ENCODE measurements around the gene NDUFS5.
"Not testable (repeated sequence)": the region's sequence is repeated elsewhere in the genome, so short reads cannot be mapped to it uniquely, and the experiment has no call there.

Gene NDUFS5

DNA sequence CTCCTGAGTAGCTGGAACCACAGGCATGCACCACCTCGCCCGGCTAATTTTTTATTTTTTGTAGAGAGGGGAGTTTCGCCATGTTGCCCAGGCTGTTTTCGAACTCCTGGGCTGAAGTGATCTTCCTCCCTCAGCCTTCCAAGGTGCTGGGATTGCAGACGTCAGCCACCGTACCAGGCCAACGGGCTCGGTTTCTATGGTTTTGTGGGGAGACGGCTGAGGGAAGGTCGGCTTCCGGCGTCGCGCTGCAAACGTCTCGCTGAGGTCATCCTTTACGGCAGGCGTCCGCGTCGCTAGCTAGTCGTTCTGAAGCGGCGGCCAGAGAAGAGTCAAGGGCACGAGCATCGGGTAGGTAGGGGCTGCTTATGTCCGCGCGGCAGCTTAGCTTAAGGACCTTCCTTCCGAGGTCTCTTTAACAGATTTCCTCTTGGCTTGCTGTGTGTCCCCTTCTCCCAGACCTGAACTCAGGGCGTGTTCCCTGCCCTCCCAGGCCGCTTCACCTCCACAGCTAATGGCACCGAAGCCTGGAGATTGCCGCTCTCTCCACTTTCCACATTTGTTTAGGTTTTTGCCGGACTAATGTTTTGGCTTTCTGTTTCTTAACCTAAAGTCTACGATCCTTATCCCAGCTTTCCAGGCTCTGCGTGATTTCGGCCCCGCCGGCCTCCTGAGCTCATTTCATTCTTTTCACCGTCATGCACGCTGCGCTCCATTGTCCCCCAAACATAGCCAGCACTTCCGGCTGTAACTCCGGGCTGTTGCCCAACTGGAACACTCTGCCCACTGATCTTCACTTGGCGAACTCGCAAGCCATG, at the start of gene NDUFS5:
TSS of gene NDUFS5 (plus strand) at position 300 of the 815 bp plus-strand sequence. CDS start 2,375 bp downstream, outside the sequence.
- DNase-seq: peak; percentile 100

DNA sequence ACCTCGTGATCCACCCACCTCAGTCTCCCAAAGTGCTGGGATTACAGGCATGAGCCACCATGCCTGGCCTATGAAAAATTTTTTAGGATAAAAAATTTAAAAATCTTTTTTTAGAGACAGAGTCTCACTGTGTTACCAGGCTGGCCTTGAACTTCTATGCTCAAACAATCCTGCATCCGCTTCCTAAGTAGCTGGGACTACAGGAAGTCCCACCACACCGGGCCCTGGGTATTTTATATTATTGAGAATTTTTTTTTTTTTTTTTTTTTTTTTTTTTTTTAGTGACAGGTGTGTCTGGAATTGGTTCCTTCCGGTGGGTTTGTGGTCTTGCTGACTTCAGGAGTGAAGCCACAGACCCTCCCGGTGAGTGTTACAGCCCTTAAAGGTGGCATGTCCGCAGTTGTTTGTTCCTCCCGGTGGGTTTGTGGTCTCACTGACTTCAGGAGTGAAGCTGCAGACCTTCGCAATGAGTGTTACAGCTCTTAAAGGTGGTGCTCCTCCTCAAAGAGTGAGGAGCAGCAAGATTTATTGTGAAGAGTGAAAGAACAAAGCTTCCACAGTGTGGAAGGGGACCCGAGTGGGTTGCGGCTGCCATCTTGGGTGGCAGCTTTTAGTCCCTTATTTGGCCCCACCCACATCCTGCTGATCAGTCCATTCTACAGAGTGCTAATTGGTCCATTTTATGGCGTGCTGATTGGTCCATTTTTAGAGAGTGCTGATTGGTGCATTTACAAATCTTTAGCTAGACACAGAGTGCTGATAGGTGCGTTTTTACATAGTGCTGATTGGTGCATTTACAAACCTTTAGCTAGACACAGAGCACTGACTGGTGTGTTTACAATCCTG, 48.5 kb upstream of the NDUFS5 start:
- not testable (repeated sequence) for DNase-seq

DNA sequence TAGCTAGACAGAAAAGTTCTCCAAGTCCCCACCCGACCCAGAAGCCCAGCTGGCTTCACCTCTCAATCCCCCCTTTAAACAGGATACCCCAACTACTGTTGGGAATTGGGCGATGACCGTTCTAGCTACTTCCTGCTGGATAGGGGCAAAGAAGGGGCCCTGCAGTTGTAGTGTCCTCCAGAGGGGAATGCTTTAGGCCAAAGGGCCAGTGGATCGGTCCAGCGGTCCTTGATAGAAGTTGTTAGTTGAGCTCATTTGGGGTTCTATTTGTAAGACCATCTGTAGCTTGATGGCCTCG, 48.0 kb upstream of the NDUFS5 start:
- not testable (repeated sequence) for DNase-seq

DNA sequence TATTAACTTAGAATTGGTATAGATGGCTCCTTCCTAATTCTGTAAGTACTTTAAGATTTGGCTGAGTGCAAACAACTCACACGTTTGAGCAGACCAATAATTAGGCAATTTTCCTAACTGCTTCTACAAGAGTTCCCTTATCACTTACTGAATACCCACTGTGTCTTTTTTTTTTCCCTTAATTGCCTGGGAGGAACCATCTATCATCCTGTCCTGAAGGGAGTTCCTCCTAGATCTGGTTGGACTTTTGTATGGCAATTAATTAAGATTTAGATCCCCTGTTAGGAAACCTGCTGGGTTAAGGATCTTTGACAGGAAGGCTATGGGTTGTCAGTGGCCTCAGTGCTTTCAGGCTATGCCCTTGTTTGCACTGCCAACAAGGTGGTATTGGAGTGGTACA, 46.8 kb upstream of the NDUFS5 start:
- DNase-seq: not testable (repeated sequence)

DNA sequence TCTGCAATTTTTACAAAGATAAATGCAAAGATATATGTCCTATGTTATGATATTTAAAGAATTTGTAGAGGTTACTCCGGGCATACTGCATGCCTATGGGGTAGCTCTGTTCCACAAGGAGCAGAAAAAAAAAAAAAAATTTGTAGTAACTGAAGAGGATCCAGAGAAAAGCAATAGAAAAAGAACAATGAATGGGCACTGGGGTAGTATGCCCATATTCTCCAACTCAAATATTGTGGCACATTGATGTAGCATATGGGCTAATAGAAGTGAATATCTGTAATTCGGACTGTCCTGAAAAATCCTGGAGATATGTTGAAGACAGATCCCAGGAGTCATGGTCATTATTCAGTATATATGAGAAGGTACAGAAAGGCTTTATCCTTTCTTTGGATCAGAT, 36.2 kb upstream of the NDUFS5 start:
- DNase-seq: no peak

DNA sequence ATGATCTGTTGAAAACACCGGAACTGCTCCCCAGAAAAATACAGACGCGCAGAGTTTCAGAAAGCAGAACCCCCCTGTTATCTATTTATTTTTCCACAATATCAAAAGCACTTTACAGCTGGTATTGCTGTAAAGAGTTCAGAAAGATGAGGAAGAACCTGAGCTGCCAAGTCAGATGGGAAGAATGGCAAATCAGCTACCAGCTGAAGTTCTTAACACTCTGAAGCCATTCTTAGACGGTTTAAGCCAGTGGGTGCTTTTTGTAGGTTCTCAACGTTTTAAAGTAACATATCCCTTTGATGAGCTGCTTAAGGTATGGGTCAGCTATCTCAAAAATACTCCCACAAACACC, 35.8 kb upstream of the NDUFS5 start:
- DNase-seq: peak; percentile 98

DNA sequence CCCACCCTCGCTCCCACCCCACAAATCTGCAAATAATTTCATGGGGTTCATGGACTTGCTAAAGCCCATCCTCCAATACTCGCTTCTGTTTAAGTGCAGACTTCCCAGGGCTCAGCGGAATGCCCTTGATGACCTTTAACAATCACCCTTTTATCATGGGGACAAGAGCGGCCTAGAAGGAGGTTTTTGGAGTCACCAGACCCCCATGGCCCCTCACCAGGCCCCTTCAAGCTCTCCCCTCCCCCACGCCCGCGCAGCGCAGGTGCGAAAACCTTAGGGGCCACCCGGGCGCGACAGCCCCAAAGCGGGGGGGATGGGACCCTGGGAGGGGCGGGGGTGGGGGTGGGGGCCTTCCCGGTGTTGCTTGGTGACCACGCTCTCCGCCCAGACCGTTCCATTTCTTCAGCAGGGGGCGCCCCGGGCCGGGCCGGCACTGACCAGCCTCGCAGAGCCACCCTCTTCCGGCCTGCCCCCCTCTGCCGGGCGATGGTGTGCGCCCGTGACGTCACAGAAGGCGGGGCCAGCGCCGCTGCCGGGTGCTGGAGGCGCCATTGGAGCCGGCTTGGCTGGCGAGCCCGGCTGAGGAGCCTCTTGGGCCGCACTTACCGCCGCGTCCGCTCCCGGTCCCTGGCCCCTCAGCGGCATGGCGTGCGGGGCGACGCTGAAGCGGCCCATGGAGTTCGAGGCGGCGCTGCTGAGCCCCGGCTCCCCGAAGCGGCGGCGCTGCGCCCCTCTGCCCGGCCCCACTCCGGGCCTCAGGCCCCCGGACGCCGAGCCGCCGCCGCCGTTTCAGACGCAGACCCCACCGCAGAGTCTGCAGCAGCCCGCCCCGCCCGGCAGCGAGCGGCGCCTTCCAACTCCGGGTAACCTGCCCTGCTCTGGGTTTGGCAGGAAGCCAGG, 35.2 kb upstream of the NDUFS5 start, which contains the start of gene AKIRIN1:
TSS of gene AKIRIN1 (plus strand) at position 539 of the 900 bp plus-strand sequence. CDS start at position 644, 105 bp downstream.
- DNase-seq: peak; percentile 100

DNA sequence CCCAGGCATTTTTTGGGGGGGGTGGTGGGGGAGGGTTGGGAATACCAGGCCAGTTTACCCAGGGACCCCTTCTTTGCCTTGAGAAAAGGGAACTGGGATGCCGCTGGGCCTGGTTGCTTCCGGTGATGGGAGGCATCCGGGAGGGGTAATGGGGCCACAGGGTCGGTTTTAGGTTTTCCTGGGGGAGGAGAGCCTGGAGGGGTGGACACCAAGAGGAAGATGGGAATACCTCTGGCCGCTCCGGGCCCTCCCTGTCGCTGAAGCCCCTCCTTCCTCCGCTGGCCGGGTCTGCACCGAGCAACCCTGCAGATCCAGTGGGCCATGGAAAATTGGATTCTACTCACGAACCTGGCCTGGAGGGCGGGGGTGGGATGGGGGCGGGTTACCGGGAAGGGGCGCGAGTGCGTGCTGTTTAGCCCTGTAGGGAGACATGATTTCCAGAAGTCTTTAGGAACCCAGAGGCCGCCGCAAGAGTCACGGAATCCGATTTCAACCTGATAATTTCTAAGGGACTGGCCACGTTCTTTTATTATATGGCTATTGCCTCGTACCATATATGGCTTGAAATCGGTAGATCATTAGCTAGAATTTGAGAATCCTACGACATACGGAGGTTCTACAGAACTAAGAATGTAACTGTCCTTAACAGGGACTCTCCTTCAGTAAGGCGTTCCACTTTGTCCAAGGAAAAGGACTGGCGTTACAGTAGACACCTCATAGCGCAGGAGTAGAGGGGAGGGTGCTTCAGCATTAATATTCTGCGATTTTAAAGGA, 34.3 kb upstream of the NDUFS5 start:
- peak; percentile 98 for DNase-seq

DNA sequence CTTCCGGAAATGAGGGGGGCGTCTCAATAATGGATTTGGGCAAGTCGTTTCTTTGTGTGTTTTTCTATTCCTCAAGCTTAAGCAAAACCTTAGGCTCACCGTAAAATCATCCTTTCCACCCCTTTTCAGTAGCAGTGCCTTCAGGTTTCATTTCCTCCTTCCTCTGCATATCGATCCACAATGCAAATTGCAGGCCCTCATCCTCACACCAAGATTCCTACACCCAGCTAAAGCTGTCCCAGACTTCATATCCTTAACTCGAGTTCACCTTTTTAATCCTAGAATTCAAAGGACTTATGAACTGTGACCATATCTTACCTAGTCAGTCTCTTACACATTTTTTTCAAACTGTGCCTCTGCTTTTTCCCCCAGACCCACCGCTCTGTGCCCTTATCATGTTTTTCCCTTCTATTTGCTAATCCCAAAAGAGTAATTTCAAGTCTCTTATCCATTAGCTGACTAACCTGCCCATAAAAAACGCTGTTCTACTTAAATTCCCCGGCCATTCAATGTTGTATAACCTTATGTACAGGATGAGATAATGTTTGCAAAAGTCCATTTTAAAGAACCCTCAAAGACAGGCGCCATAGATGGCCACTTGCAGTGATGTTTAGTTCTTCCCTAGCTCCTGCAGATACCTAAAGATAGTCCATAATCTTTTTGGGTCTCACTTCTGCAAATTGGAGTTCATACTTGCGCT, 33.6 kb upstream of the NDUFS5 start:
- peak; percentile 98 for DNase-seq

DNA sequence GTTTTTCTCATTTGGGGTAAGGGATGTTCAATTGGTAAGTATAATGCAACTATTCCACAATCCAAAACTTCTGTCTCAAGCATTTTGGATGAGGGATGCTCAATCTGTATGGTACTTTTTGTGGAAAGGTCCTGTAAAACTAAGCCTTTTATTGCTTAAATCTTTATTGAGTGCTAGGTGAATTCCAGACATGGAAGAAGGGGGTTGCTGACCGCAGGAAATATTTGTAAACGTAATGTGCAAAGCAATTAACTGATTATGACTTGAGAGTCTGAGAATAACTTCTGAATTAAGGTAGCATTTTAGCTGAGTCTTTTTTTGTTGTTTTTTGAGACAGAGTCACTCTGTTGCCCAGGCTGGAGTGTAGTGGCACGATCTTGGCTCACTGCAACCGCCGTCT, 32.0 kb upstream of the NDUFS5 start:
- DNase-seq: no peak

DNA sequence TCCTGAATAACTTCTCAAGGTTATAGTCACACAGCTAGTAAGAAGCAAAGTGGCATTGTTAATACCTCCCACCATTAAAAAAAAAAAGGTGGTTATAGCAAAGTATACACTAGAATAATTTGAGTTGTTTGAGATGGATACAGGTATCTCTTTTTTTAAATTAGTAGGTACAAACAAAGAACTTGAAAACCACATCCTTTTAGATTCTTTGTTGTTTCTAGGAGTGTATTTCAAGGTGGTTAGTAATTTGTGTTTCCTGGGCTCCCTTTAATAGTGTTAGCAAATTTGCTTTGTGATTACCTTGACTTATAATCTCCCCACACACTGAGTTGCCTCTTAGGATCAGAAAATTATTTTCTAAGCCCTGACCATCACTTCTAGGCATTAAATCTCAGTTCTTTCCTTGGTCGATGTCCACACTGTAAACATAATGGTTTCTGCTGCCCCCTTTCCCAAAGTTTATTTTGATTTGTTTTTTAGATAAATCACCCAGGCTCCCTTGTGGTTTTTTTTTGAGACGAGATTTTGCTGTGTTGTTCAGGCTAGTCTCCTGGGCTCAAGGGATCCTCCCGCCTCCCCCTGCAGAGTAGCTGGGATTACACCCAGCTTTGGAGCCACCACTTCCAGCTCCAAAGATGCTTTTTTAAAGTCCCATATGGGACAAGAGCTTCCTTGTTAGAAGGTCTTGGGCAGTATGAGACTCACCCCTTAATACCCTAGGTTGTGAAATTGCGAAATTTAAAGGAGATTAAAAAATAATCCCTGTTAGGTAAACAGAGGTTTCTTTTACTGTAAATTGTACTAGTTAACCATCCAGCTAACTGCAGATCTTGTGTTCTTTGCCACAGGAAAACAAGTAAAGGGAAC, 28.9 kb upstream of the NDUFS5 start:
- no peak for DNase-seq

DNA sequence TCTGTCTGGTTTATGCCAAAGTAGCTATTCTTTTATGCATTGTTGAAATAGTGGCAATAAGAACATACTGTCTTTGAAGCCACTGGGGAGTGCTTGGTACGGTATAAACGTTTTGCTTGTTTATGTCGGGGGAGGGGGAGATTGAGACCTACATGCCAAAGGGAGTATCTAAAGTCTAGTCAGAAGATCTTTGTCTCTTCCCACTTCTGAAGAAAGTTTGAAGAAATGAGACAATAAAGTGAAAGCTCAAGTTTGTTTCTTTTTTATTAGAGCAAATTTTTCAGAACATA, 28.3 kb upstream of the NDUFS5 start:
- DNase-seq: no peak

DNA sequence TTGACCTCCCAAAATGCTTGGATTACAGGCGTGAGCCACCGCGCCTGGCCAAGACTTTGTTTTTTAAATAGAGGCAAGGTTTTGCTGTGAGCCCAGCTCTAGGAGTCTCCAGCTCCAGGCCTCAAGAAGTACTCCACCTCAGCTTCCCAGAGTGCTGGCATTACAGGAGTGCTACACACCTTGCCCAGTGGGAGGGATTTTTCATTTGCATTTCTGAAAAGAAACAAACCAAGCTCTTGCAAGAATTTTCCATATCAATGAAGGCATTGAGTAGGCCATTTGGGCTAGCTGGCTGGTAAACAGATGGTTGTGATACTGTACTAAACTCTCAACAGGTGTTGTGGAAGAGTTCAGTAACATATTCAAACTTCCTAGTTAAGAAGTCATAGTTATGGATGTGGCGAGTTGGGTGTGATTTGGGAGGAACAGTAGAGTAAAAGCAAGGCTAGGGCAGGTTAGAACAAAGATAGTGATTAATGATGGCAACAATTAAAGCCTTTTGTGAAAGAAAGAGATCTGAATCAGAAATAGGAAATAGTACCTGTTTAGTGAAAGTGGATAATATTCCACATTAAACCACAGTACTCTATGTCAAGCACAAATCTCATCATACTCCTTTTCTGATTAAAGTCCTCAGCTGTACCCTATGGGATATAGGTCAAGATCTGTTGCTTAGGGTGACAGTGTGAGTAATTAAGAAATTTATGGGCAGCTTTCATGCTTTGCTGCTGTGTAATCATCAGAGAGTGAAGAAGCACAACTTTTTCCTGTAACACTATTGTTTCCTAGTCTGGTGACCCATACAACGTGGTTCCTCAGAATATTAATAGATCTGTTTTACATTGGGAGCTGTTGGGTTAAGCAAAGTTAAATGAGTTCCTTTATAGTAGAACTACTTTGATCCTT, 24.4 kb upstream of the NDUFS5 start:
- no peak for DNase-seq

DNA sequence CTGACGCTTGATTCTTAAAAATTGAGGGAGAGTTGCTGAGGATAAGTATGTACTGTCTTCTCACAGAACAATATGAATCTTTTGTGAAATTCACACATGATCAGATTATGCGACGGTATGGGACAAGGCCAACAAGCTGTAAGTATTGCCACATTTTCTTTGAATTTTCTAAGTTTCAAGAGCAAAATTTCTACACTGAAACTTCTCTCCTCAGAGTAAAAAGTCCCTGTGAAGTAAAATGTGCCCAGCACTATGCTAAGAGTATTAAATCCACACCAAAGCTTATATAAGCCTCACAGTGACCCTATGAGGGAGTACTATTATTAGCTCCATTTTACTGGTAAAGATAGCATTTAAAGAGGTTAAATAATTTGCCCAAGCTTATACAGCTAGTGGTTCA, 22.9 kb upstream of the NDUFS5 start:
- DNase-seq: no peak

DNA sequence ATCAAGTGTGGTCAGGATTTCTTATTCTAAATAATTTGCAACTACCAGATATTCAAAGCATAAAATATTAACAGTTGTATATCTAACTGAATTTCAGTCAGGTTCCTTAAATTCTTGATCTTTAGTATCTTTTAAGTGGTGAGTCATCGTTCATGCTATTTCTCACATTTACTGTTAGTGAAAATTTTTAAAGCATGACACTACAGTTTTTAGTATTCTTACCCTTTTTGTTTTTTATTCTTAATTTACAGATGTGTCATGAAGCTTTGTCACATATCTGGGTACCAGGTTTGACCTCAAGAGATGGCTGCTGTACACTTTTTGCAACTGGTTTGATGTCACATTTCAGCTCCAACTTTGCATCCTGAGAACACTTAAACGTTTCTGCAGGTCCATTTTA, 22.4 kb upstream of the NDUFS5 start:
- no peak for DNase-seq

DNA sequence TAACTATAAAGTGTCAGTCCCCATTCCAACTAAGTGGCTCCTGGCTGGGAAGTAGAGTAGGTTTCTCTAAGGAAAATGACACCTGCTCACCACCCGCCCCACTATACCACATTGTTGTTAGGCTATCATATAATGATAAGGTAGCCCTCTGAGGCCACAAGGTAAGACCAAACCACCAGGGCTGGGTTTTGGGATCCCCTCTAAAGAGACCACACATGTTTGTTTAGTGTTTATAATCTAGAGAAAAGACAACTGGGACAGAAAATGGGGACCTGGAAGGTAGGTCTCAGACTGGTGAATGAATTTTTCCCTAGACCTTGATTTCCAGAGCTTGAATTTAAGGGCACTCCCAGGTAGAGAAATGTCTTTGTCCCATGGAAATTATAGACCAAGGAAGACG, 19.9 kb upstream of the NDUFS5 start:
- DNase-seq: no peak

DNA sequence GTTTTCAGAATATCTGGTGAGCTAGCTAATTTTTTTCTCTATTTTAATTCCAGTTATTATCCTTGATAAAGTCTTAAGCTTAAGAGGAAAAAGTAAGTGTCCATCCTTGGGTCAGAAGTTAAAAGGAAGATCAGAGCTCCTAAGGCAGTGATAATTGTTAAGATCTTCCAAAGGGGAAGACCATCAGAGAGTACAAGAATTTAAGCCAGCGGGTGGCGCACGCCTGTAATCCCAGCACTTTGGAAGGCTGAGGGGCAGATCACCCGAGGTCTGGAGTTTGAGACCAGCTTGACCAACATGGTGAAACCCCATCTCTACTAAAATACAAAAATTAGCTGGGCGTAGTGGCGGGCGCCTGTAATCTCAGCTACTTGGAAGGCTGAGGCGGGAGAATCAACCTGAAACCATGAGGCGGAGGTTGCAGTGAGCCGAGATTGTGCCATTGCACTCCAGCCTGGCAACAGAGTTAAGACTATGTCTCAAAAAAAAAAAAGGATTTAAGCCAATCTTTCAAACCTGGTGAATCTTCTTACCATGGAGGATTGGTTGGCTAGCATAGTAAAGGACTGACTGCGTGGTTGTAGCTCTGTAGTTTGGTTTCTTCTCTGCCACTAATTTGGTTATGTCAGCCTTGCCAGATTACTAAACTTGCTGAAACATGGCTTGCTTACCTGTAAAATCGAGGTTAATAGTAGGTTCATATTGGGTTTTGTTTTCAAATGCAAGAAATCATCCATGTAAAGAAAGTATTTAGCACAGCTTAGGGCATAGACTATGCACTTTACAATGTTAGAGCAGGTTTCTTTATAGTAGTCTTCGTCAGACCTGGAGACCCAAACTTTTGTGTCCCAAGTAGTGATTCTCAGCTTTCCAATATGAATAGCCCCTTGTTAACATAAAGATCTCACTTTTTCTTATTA, 19.2 kb upstream of the NDUFS5 start:
- no peak for DNase-seq

DNA sequence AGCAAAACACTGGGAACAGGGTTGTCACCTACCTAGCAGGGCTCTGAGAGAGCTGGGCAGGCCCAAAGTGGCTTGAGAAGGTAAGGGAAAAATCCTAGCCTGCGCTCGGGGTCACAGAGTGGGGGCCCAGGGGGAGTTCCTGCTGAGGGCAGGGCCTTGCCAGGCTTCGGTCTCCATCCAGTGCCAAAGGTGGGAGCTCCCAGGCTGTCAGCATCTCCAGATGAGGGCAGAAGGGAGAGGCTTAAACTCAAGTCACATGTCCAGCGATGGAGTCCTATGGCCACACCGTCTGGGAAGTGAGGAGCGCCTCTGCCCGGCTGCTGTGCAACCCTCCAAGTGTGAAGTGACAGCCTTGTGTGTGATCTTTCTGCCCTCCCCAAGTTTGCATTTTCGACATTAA, 11.2 kb upstream of the NDUFS5 start:
- DNase-seq: not testable (repeated sequence)

All from NCI-H2029 treated with DMSO at 0.1 percent for 48 hours (cell line).